ENCODE measurements around the gene HMGCL. TPM values are rescaled to one million over a fixed set of nuclear protein-coding genes. Genes with fewer than 3 reads are reported as not detected.

Gene HMGCL
- total and polyA plus RNA-seq, 3 experiments from 2014 or later: 24.7 to 28.0 (median 25.3) TPM

DNA sequence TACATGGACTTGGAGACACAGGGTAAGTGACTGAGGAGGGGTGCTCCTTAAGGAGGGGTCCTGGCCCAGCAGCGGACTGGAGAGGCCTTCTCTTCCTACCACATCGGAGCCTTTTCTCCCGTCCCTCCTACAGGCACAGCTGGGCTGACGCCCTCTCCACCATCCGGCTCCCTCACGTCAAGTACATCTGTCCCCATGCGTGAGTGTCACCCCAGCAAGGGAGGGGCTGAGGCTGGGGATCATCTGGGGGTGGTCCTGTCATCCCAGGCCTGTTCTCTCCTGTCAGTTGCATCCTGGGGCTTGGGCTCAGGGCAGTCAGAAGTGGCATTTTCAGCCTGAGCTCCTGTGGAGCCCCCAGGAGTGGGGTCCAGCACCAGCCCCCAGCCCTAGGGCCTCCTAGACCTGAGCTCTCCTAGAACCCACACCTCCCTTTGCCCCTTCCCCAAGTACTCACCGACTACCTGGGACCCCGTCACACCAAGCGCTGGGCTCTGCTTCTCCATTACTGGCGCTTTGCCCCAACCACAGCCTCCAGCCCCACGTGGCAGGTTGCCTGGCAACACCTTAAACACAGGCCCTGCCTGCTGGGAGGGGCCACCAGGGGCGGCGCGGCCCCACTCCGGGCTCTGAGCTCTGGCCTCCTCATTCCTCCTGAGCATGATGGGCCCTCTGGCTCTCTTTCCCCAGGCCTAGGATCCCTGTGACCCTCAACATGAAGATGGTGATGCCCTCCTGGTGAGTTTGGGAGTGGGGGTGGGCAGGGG lies 32.0 kb downstream of the HMGCL start:
- Mint-ChIP-seq H3K27me3 (no peaks in the 10 kb centered on the region), H3K4me3 (peak overlapping the region in 6 of 7 donors; percentile 4 to 82 (median 19)), H3K36me3 (peaks cover 0 to 52% (median 0%) of the 10 kb centered on the region in 3 donors), H3K27ac (peak overlapping the region in 7 of 8 donors; percentile 24 to 86 (median 63)), H3K4me1 (peaks cover 18 to 32% (median 24%) of the 10 kb centered on the region in 3 donors), H3K9me3 (no peaks in the 10 kb centered on the region)
- no peaks in the 10 kb centered on the region for H3K27me3 ChIP-seq (ENCODE audit: insufficient read depth, low read length, poor library complexity, severe bottlenecking)
- H3K27ac ChIP-seq (ENCODE audit: low read depth, low read length): no peak overlapping the region
- H3K4me1 ChIP-seq (ENCODE audit: insufficient read depth, low read length): peaks cover 29% of the 10 kb centered on the region
- no peaks in the 10 kb centered on the region for H3K36me3 ChIP-seq (ENCODE audit: insufficient read depth, low read length)
- DNase-seq: peak; percentile 20 to 74 (median 40)
- H3K9me3 ChIP-seq (ENCODE audit: low read length): no peaks in the 10 kb centered on the region
- H3K4me3 ChIP-seq (ENCODE audit: low read length): no peak overlapping the region
- ChIA-PET POLR2A (interaction anchor here (0.6 to 1.5 kb wide), 2 partner anchors 15 to 20 kb away, joined by 5 to 6 read pairs; partner anchors contain the start of gene PITHD1), CTCF (no interaction called here)

DNA sequence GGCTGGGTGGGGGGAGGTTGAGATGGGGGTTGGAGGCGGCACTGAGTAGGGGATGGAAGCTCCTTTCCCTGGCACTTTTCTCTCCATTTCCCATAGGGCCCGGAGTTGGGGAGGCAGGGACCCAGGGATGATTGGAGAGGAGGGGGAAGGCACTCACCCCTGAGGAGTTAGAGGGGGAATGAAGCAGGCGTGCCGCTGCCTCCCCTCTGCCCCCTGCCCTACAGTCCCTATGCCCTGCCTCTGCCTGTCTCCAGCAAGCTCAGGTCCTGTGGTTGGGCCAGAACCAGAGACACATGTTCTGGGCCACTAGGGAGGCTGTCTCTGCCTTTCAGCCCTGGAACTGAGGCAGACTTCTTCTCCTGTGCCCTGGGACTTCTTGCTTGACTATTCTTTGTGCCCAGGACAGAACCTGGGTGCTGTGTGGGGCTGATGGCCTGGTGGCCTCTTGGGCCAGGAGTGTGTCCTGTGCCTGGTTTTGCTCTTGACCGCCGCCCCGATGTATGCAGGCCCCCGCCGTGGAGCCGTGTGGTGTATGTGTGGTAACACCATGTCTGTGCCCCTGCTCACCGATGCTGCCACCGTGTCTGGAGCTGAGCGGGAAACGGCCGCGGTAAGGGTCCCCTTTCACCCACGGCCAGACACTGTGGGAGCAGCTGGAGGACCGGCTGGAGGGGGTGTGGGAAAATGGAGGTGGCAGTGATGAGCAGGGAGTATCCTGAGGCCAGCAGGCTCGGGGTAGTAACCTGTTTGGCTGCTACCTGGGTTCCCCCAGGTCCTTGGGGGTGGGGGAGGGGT lies 32.9 kb downstream of the HMGCL start:
- DNase-seq: no peak
- no peaks in the 10 kb centered on the region for H3K9me3 ChIP-seq (ENCODE audit: low read length)
- H3K9me3 Mint-ChIP-seq: no peaks in the 10 kb centered on the region
- peaks cover 0 to 57% (median 2%) of the 10 kb centered on the region in 3 donors for H3K36me3 Mint-ChIP-seq
- H3K27me3 ChIP-seq (ENCODE audit: insufficient read depth, low read length, poor library complexity, severe bottlenecking): no peaks in the 10 kb centered on the region
- no peak overlapping the region for H3K4me3 ChIP-seq (ENCODE audit: low read length)
- POLR2A ChIA-PET: interaction anchor here (1.0 to 2.4 kb wide), 4 partner anchors 8 to 33 kb away, joined by 5 to 19 read pairs (median 6); partner anchors contain the start of genes GALE and HMGCL
- H3K4me1 ChIP-seq (ENCODE audit: insufficient read depth, low read length): peaks cover 29% of the 10 kb centered on the region
- peak overlapping the region; percentile 90 to 98 (median 94) for H3K4me3 Mint-ChIP-seq
- peaks cover 18 to 32% (median 24%) of the 10 kb centered on the region in 3 donors for H3K4me1 Mint-ChIP-seq
- H3K27ac Mint-ChIP-seq: peak overlapping the region in 7 of 8 donors; percentile 87 to 99 (median 97)
- H3K27ac ChIP-seq (ENCODE audit: low read depth, low read length): peak overlapping the region; percentile 83
- CTCF ChIA-PET: interaction anchor here (1.2 to 1.6 kb wide), 4 partner anchors 8 to 20 kb away, joined by 4 to 8 read pairs (median 4); partner anchors contain the start of gene GALE
- H3K27me3 Mint-ChIP-seq: no peaks in the 10 kb centered on the region
- peaks cover 2% of the 10 kb centered on the region for H3K36me3 ChIP-seq (ENCODE audit: insufficient read depth, low read length)

DNA sequence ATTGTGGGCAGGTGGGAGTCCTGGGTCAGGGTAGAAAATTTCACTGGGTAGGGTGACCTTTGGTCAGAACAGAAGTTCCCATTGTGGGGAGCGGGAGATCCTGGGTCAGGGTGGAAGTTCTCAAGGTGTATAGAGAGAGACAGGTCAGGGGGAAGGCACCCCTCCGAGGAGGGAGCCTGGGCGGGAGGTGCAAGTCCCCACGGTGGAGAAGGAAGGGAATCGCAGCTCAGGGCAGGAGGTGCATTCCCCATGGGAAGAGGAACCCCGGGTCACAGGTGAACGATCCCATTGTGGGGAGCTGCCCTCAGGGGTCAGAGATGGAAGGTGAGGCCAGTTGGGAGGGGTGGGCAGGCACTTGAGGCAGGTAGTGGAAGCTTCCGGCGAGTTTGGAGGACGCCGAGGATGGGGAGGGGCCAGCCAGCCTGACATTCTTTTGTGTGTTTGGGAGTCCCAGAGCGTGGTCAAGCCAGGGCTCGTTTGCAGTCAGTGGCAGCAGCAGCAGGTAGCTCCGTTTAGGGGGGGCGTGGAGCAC lies 33.6 kb downstream of the HMGCL start:
- Mint-ChIP-seq H3K27ac (peak overlapping the region; percentile 87 to 99 (median 96)), H3K9me3 (no peaks in the 10 kb centered on the region), H3K4me3 (peak overlapping the region; percentile 90 to 98 (median 94)), H3K27me3 (no peaks in the 10 kb centered on the region), H3K36me3 (peaks cover 0 to 57% (median 9%) of the 10 kb centered on the region in 3 donors), H3K4me1 (peaks cover 18 to 32% (median 24%) of the 10 kb centered on the region in 3 donors)
- Histone ChIP-seq H3K4me1 (ENCODE audit: insufficient read depth, low read length) (peaks cover 29% of the 10 kb centered on the region), H3K27ac (ENCODE audit: low read depth, low read length) (peak overlapping the region; percentile 83), H3K36me3 (ENCODE audit: insufficient read depth, low read length) (peaks cover 5% of the 10 kb centered on the region), H3K4me3 (ENCODE audit: low read length) (peak overlapping the region; percentile 95), H3K27me3 (ENCODE audit: insufficient read depth, low read length, poor library complexity, severe bottlenecking) (no peaks in the 10 kb centered on the region), H3K9me3 (ENCODE audit: low read length) (no peaks in the 10 kb centered on the region)
- ChIA-PET CTCF (interaction anchor here (1.2 to 2.2 kb wide), 6 partner anchors 8 to 78 kb away, joined by 3 to 8 read pairs (median 4); partner anchors contain the start of gene GALE), POLR2A (interaction anchor here (0.6 to 2.4 kb wide), 6 partner anchors 9 to 34 kb away, joined by 4 to 19 read pairs (median 6); partner anchors contain the start of genes GALE, HMGCL and PITHD1)
- DNase-seq: peak in 4 of 5 donors; percentile 7 to 52 (median 30)

DNA sequence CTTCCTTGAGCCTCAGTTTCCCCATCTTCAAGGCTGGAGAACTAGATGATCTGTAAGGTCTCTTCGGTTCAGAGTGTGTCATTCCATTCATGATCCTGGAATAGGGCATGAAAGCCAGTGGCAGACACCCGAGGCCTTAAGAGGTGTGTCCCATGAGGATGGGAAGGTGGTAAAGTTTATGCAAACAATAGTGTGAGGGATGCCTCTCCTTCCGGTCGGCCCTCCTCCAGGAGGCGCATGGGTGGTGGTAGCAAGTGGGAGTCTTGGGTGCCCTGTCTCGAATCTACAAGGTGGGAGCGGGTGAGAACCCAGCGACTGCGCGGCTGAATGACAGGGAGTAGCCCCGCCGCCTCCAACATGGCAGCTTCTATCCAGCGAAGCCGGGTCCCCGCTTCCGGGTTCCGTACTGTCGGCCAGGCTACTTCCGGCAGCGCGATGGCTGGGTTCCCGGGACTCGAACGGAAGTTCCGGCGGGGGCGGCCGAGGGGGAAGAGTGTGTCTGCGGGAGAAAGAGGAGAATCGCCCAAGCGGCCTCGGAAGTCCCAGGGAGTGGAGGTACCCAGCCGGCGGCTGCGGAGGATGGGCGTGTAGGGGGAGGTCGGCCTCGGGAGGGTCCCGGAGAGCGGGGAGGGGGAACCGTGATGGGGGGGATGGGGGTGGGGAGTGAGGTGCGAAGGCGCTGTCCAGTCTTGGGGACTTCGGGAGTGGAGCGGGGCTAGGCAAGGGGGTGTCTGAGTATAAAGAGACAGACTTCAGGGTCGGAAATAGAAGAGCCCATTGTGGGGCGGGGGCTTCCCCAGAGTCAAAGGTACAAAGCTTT lies 34.3 kb downstream of the HMGCL start, which contains the start of gene LYPLA2:
Gene LYPLA2, plus strand, starts transcription at position 450 of the 820 bp plus-strand sequence. CDS start 1,538 bp downstream, outside the sequence.
- peak; percentile 78 to 91 (median 84) for DNase-seq
- peaks cover 9% of the 10 kb centered on the region for H3K36me3 ChIP-seq (ENCODE audit: insufficient read depth, low read length)
- peak within 1 kb of the TSS; percentile 95 for H3K4me3 ChIP-seq (ENCODE audit: low read length)
- ChIA-PET POLR2A (interaction anchor here (0.5 to 2.4 kb wide), 7 partner anchors 10 to 1231 kb away, joined by 3 to 19 read pairs (median 6); partner anchors contain the start of genes GALE, HMGCL and PITHD1), CTCF (interaction anchor here (1.2 to 2.2 kb wide), 6 partner anchors 9 to 79 kb away, joined by 3 to 8 read pairs (median 4); partner anchors contain the start of gene GALE)
- H3K9me3 ChIP-seq (ENCODE audit: low read length): no peaks in the 10 kb centered on the region
- no peaks in the 10 kb centered on the region for H3K27me3 ChIP-seq (ENCODE audit: insufficient read depth, low read length, poor library complexity, severe bottlenecking)
- Mint-ChIP-seq H3K27ac (peak within 1 kb of the TSS; percentile 87 to 99 (median 96)), H3K4me1 (peaks cover 18 to 32% (median 24%) of the 10 kb centered on the region in 3 donors), H3K4me3 (peak within 1 kb of the TSS; percentile 90 to 98 (median 94)), H3K9me3 (no peaks in the 10 kb centered on the region), H3K27me3 (no peaks in the 10 kb centered on the region), H3K36me3 (peaks cover 4 to 60% (median 12%) of the 10 kb centered on the region in 3 donors)
- peaks cover 29% of the 10 kb centered on the region for H3K4me1 ChIP-seq (ENCODE audit: insufficient read depth, low read length)
- H3K27ac ChIP-seq (ENCODE audit: low read depth, low read length): peak within 1 kb of the TSS; percentile 83

DNA sequence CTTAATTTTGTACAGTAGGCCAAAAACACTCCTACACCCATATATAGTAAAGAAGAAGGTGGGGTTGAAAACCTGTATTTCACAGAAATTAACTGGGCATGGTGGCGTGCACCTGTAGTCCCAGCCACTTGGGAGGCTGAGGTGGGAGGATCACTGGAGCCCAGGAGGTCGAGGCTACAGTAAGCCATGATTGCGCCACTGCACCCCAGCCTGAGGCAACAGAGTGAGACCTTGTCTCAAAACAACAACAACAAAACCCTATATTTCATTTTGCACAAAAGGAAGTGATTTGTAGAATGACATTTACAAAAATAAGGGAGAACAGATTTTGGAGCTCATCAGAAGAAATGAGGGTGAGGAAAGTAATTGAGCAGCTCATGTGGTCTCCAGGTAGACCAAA lies 36.5 kb downstream of the HMGCL start:
- Histone ChIP-seq H3K9me3 (ENCODE audit: low read length) (no peaks in the 10 kb centered on the region), H3K4me3 (ENCODE audit: low read length) (no peak overlapping the region), H3K27ac (ENCODE audit: low read depth, low read length) (no peak overlapping the region), H3K4me1 (ENCODE audit: insufficient read depth, low read length) (peaks cover 29% of the 10 kb centered on the region), H3K36me3 (ENCODE audit: insufficient read depth, low read length) (peaks cover 24% of the 10 kb centered on the region), H3K27me3 (ENCODE audit: insufficient read depth, low read length, poor library complexity, severe bottlenecking) (no peaks in the 10 kb centered on the region)
- peak overlapping the region in 6 of 7 donors; percentile 4 to 80 (median 48) for H3K4me3 Mint-ChIP-seq
- DNase-seq: peak in 1 of 5 donors; percentile 36
- H3K9me3 Mint-ChIP-seq: no peaks in the 10 kb centered on the region
- H3K27me3 Mint-ChIP-seq: no peaks in the 10 kb centered on the region
- H3K36me3 Mint-ChIP-seq: peaks cover 6 to 61% (median 14%) of the 10 kb centered on the region in 3 donors
- ChIA-PET CTCF (interaction anchor here (1.3 to 4.0 kb wide), 4 partner anchors 10 to 21 kb away, joined by 4 to 13 read pairs (median 4); partner anchors contain the start of gene PITHD1), POLR2A (interaction anchor here (0.7 kb wide), 1 partner anchor 264 kb away, joined by 5 read pairs; no protein-coding TSS in a partner anchor)
- peaks cover 22 to 36% (median 25%) of the 10 kb centered on the region in 3 donors for H3K4me1 Mint-ChIP-seq
- H3K27ac Mint-ChIP-seq: peak overlapping the region in 5 of 8 donors; percentile 10 to 76 (median 62)

DNA sequence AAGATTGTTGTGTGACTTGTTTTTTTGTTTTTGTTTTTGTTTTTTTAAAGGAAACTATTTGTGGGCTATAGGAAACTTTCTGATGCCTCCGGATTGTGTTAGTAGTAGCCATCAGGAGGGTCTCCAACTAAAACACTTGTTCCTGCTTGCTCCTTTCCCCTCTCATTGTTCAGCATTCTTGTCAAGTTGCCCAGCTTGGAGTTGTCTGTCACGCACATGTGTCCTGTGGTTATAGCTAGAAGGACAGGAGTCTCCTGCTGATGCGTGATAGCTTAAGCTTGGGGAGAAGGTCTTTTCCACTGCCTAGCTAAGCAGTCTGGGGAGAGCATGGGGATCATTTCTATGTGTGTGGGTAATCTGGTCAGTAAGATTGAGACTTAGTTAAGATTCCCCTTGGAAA lies 37.5 kb downstream of the HMGCL start:
- ChIA-PET CTCF (interaction anchor here (1.3 to 4.0 kb wide), 3 partner anchors 9 to 22 kb away, joined by 4 to 13 read pairs (median 5); partner anchors contain the start of gene PITHD1), POLR2A (interaction anchor here (0.6 kb wide), 1 partner anchor 226 kb away, joined by 3 read pairs; no protein-coding TSS in a partner anchor)

More for the DNA sequence above, 37.5 kb downstream of the HMGCL start:
- Histone ChIP-seq H3K4me3 (ENCODE audit: low read length) (no peak overlapping the region), H3K36me3 (ENCODE audit: insufficient read depth, low read length) (peaks cover 25% of the 10 kb centered on the region), H3K27me3 (ENCODE audit: insufficient read depth, low read length, poor library complexity, severe bottlenecking) (no peaks in the 10 kb centered on the region), H3K9me3 (ENCODE audit: low read length) (no peaks in the 10 kb centered on the region), H3K4me1 (ENCODE audit: insufficient read depth, low read length) (peaks cover 22% of the 10 kb centered on the region), H3K27ac (ENCODE audit: low read depth, low read length) (no peak overlapping the region)
- Mint-ChIP-seq H3K27me3 (no peaks in the 10 kb centered on the region), H3K9me3 (no peaks in the 10 kb centered on the region), H3K4me1 (peaks cover 21 to 30% (median 25%) of the 10 kb centered on the region in 3 donors), H3K4me3 (peak overlapping the region in 1 of 7 donors; percentile 80), H3K27ac (peak overlapping the region in 3 of 8 donors; percentile 32 to 44 (median 38)), H3K36me3 (peaks cover 6 to 58% (median 14%) of the 10 kb centered on the region in 3 donors)
- DNase-seq: no peak
